D721Med (cell line): ENCODE data around the gene ENO3.

Experiments used
- DNase-seq: peaks from one replicate; pipeline ENCODE4 v3.0.0; 2011; ENCODE audit warnings: low spot score; ENCODE audit not compliant: insufficient read length
- FAIRE-seq: peaks from 2 replicates; lab custom pipeline; 2011; peaks lifted over from hg19 to GRCh38; lab: Jason Lieb, UNC
- TF ChIP-seq, protein P1 (sequence below): IDR thresholded peaks from 2 replicates; pipeline ENCODE4 v1.5.1; 2012; ENCODE audit warnings: mild to moderate bottlenecking, control low read depth; ENCODE audit not compliant: insufficient read depth; ENCODE audit errors: missing control alignments

ENO3 gene

DNA sequence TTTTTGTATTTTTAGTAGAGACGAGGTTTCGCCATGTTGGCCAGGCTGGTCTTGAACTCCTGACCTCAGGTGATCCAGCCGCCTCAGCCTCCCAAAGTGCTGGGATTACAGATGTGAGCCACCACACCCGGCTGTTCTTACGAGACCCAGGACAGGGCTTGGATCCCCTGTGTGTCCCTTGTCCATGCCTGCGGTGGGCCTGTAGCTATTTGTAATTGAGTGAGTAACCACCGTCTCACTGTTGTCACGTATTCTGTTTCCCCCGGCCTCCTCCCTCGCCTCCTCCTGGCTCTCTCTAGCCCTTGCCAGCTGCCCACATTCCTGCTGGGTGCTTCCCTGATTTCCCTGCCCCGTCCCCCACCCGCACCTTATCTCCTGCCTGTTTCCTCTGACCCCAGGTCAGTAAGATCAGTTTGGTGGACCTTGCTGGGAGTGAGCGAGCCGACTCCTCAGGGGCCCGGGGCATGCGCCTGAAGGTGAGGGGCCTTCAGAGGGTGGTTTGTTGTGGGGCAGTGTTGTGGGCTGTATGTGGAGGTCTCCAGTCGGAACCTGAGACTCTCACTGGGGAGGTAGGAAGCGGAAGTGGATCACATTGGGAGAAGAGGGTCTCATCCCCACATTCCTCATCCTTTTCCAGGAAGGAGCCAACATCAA lies 52.4 kb downstream of the ENO3 start:
- DNase-seq: no peak
- no peak for FAIRE-seq
- TF ChIP-seq, protein P1, sequence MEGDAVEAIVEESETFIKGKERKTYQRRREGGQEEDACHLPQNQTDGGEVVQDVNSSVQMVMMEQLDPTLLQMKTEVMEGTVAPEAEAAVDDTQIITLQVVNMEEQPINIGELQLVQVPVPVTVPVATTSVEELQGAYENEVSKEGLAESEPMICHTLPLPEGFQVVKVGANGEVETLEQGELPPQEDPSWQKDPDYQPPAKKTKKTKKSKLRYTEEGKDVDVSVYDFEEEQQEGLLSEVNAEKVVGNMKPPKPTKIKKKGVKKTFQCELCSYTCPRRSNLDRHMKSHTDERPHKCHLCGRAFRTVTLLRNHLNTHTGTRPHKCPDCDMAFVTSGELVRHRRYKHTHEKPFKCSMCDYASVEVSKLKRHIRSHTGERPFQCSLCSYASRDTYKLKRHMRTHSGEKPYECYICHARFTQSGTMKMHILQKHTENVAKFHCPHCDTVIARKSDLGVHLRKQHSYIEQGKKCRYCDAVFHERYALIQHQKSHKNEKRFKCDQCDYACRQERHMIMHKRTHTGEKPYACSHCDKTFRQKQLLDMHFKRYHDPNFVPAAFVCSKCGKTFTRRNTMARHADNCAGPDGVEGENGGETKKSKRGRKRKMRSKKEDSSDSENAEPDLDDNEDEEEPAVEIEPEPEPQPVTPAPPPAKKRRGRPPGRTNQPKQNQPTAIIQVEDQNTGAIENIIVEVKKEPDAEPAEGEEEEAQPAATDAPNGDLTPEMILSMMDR: no peak
